HepG2 (cell line): ENCODE results near the gene SPATA13. TPM values are rescaled to one million over a fixed set of nuclear protein-coding genes. Genes with fewer than 3 reads are reported as not detected.

ENCODE experiments used
- FOXM1 ChIP-seq: sonication (generic); formaldehyde crosslinking; IDR thresholded peaks from 2 replicates; pipeline ENCODE4 v1.5.0; 2020; ENCODE audit warnings: missing genetic modification reagents
- JDP2 ChIP-seq: sonication (generic); formaldehyde crosslinking; IDR thresholded peaks from 2 replicates; pipeline ENCODE4 v1.8.1; 2022; ENCODE audit warnings: missing genetic modification reagents, borderline replicate concordance
- NFYC ChIP-seq: IDR thresholded peaks from 2 replicates; pipeline ENCODE4 v1.6.1; 2016; ENCODE audit warnings: missing genetic modification reagents, missing compliant biosample characterization
- PAX8 ChIP-seq: sonication (generic); formaldehyde crosslinking; IDR thresholded peaks from 2 replicates; pipeline ENCODE4 v1.8.0; 2022; ENCODE audit warnings: mild to moderate bottlenecking, missing genetic modification reagents, borderline replicate concordance
- RFXANK ChIP-seq: IDR thresholded peaks from 2 replicates; pipeline ENCODE4 v1.6.1; 2016
- TARDBP ChIP-seq: sonication (generic); formaldehyde crosslinking; IDR thresholded peaks from 2 replicates; pipeline ENCODE4 v1.8.0; 2022; ENCODE audit warnings: mild to moderate bottlenecking, missing genetic modification reagents
- TBL1XR1 ChIP-seq: fragments of 150-350 bp; IDR thresholded peaks from 2 replicates; pipeline ENCODE4 v1.6.1; 2014; ENCODE audit warnings: borderline replicate concordance, low read length; ENCODE audit not compliant: partially characterized antibody
- TSC22D2 ChIP-seq: sonication (generic); formaldehyde crosslinking; IDR thresholded peaks from 2 replicates; pipeline ENCODE4 v1.5.1; 2020; ENCODE audit warnings: missing genetic modification reagents, mild to moderate bottlenecking, borderline replicate concordance
- ZC3H4 ChIP-seq: sonication (generic); formaldehyde crosslinking; IDR thresholded peaks from 2 replicates; pipeline ENCODE4 v1.4.0; 2020; ENCODE audit warnings: missing genetic modification reagents, borderline replicate concordance
- ZNF180 ChIP-seq: sonication (generic); formaldehyde crosslinking; IDR thresholded peaks from 2 replicates; pipeline ENCODE4 v1.4.0; 2020; ENCODE audit warnings: low read depth, missing genetic modification reagents, borderline replicate concordance
- ZNF44 ChIP-seq: sonication (generic); formaldehyde crosslinking; IDR thresholded peaks from 2 replicates; pipeline ENCODE4 v1.5.1; 2020; ENCODE audit warnings: mild to moderate bottlenecking, missing genetic modification reagents
- ZNF614 ChIP-seq: IDR thresholded peaks from 2 replicates; pipeline ENCODE4 v1.6.1; 2018; ENCODE audit warnings: missing biosample characterization, missing genetic modification reagents, inconsistent platforms, borderline replicate concordance
- ZNF619 ChIP-seq: sonication (generic); formaldehyde crosslinking; IDR thresholded peaks from 2 replicates; pipeline ENCODE4 v1.4.0; 2020; ENCODE audit warnings: mild to moderate bottlenecking, missing genetic modification reagents
- polyA plus RNA-seq, 8 experiments: library from polyadenylated mRNA; depleted of rRNA in 3 of 8; stranded (reverse) in 7 of 8; unstranded in 1 of 8; fragments of >200 nt; fragmentation: Illumina TruSeq in 4 of 8; extraction: Trizol in 4 of 8; gene quantifications; 2 replicates each; pipeline versions ENCODE4 v1.2.1 to v1.2.3, GENCODE V29; 2011 to 2016; ENCODE audit warnings: low read depth in 4 of 8, missing spikeins in 1 of 8, mixed read lengths in 1 of 8; ENCODE audit not compliant: insufficient read depth in 1 of 8
- total RNA-seq, 5 experiments: library from RNA; depleted of rRNA; stranded (reverse); fragments of >200 nt; fragmentation: Illumina TruSeq; extraction: Trizol; gene quantifications; 2 replicates each; pipeline ENCODE4 v1.2.3, GENCODE V29; 2016; ENCODE audit warnings: low read depth in 1 of 5
- TF ChIP-seq, protein P1 (sequence below): sonication (generic); formaldehyde crosslinking; IDR thresholded peaks from 2 replicates; pipeline ENCODE4 v1.5.0; 2020; ENCODE audit warnings: mild to moderate bottlenecking, missing genetic modification reagents
- TF ChIP-seq, protein P2 (sequence below): sonication (generic); formaldehyde crosslinking; IDR thresholded peaks from 2 replicates; pipeline ENCODE4 v1.4.0; 2020; ENCODE audit warnings: missing genetic modification reagents
- TF ChIP-seq, protein P3 (sequence below): IDR thresholded peaks from 2 replicates; pipeline ENCODE4 v1.6.1; 2016; ENCODE audit warnings: low read depth, control low read depth
- TF ChIP-seq, protein P4 (sequence below): sonication (generic); formaldehyde crosslinking; IDR thresholded peaks from 2 replicates; pipeline ENCODE4 v1.4.0; 2020; ENCODE audit warnings: mild to moderate bottlenecking, low read depth, missing genetic modification reagents
- TF ChIP-seq, protein P5 (sequence below), 2 experiments: fragments of 450-650 bp in 1 of 2; sonication (generic) in 1 of 2; formaldehyde crosslinking; IDR thresholded peaks; 2 replicates each; pipeline versions ENCODE4 v1.5.0 to v1.8.0; 2020 to 2022; ENCODE audit warnings: mild to moderate bottlenecking in 1 of 2, missing genetic modification reagents in 1 of 2
- TF ChIP-seq, protein P6 (sequence below): sonication (generic); formaldehyde crosslinking; IDR thresholded peaks from 2 replicates; pipeline ENCODE4 v1.8.0; 2022; ENCODE audit warnings: missing genetic modification reagents, mild to moderate bottlenecking, moderate library complexity, borderline replicate concordance

Gene SPATA13
- total and polyA plus RNA-seq, 2 of the 13 experiments (the other 11 are each of a cell fraction or from before 2014, with no cell fraction given) = 11.3 to 14.2 TPM

DNA sequence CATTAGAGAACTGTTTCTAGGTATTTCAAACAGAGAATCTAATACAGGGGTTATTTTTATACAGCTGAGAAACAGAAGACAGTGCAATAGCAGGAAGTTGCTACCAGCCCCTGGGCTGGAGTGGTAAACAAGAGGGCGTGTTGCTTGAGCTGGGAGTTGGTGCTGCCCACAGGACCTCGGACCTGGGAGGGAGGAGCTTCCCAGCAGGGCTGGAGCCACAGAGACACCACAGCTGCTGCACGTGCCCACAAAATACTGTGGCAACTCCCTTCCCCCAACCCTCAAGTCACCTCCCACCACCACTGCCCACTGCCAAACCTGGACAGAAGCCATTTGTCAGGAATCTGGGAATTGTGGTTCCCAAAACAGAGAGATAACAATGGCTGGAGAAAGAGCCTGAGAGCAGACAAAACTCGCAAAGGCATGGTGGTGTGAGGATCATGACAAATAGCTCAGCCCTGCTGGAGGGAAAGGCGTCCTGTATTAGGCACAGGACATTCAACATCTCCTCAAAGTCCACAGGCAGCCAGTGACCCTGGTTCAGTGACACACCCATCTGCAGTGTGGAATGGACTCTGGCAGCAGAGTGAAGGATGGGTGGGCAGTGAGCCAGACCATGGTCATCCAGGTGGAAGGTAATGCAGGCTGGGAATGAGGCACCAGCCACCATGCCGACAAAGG is 57.2 kb downstream of the SPATA13 start (continued):
- TF ChIP-seq, protein P1, sequence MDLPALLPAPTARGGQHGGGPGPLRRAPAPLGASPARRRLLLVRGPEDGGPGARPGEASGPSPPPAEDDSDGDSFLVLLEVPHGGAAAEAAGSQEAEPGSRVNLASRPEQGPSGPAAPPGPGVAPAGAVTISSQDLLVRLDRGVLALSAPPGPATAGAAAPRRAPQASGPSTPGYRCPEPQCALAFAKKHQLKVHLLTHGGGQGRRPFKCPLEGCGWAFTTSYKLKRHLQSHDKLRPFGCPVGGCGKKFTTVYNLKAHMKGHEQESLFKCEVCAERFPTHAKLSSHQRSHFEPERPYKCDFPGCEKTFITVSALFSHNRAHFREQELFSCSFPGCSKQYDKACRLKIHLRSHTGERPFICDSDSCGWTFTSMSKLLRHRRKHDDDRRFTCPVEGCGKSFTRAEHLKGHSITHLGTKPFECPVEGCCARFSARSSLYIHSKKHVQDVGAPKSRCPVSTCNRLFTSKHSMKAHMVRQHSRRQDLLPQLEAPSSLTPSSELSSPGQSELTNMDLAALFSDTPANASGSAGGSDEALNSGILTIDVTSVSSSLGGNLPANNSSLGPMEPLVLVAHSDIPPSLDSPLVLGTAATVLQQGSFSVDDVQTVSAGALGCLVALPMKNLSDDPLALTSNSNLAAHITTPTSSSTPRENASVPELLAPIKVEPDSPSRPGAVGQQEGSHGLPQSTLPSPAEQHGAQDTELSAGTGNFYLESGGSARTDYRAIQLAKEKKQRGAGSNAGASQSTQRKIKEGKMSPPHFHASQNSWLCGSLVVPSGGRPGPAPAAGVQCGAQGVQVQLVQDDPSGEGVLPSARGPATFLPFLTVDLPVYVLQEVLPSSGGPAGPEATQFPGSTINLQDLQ (CRISPR knock-in tag) = no peak
- TF ChIP-seq, protein P2, sequence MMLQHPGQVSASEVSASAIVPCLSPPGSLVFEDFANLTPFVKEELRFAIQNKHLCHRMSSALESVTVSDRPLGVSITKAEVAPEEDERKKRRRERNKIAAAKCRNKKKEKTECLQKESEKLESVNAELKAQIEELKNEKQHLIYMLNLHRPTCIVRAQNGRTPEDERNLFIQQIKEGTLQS (CRISPR knock-in tag) = no peak
- peak; percentile 43; the same call in 1 of the 2 replicates for TF ChIP-seq TARDBP (CRISPR knock-in tag)
- TF ChIP-seq NFYC = no peak
- TF ChIP-seq ZNF614 (CRISPR knock-in tag) = no peak
- TF ChIP-seq, protein P3, sequence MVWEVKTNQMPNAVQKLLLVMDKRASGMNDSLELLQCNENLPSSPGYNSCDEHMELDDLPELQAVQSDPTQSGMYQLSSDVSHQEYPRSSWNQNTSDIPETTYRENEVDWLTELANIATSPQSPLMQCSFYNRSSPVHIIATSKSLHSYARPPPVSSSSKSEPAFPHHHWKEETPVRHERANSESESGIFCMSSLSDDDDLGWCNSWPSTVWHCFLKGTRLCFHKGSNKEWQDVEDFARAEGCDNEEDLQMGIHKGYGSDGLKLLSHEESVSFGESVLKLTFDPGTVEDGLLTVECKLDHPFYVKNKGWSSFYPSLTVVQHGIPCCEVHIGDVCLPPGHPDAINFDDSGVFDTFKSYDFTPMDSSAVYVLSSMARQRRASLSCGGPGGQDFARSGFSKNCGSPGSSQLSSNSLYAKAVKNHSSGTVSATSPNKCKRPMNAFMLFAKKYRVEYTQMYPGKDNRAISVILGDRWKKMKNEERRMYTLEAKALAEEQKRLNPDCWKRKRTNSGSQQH = 0 out of 2 replicates have a peak, but pooled peaks have one; percentile 63
- TF ChIP-seq, protein P4, sequence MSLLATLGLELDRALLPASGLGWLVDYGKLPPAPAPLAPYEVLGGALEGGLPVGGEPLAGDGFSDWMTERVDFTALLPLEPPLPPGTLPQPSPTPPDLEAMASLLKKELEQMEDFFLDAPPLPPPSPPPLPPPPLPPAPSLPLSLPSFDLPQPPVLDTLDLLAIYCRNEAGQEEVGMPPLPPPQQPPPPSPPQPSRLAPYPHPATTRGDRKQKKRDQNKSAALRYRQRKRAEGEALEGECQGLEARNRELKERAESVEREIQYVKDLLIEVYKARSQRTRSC (CRISPR knock-in tag) = no peak
- TF ChIP-seq FOXM1 (CRISPR knock-in tag) = no peak
- no peak for TF ChIP-seq JDP2 (CRISPR knock-in tag)
- no peak for TF ChIP-seq ZNF44 (CRISPR knock-in tag)
- TF ChIP-seq, protein P5, sequence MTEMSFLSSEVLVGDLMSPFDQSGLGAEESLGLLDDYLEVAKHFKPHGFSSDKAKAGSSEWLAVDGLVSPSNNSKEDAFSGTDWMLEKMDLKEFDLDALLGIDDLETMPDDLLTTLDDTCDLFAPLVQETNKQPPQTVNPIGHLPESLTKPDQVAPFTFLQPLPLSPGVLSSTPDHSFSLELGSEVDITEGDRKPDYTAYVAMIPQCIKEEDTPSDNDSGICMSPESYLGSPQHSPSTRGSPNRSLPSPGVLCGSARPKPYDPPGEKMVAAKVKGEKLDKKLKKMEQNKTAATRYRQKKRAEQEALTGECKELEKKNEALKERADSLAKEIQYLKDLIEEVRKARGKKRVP (CRISPR knock-in tag; IDR thresholded peaks at IDR 0.05) = peak in 1 of 2 experiments; percentile 64; a peak in 2 of 4 replicates
- TF ChIP-seq ZNF180 (CRISPR knock-in tag) = no peak
- TF ChIP-seq ZC3H4 (CRISPR knock-in tag) = no peak
- no peak for TF ChIP-seq RFXANK (CRISPR knock-in tag)
- TF ChIP-seq ZNF619 (CRISPR knock-in tag) = no peak
- TF ChIP-seq TBL1XR1 = no peak
- TF ChIP-seq, protein P6, sequence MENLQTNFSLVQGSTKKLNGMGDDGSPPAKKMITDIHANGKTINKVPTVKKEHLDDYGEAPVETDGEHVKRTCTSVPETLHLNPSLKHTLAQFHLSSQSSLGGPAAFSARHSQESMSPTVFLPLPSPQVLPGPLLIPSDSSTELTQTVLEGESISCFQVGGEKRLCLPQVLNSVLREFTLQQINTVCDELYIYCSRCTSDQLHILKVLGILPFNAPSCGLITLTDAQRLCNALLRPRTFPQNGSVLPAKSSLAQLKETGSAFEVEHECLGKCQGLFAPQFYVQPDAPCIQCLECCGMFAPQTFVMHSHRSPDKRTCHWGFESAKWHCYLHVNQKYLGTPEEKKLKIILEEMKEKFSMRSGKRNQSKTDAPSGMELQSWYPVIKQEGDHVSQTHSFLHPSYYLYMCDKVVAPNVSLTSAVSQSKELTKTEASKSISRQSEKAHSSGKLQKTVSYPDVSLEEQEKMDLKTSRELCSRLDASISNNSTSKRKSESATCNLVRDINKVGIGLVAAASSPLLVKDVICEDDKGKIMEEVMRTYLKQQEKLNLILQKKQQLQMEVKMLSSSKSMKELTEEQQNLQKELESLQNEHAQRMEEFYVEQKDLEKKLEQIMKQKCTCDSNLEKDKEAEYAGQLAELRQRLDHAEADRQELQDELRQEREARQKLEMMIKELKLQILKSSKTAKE = no peak
- TF ChIP-seq TSC22D2 (CRISPR knock-in tag) = no peak
- TF ChIP-seq PAX8 (CRISPR knock-in tag) = no peak
